Measurements from ENCODE around the gene TLR7.

TLR7 gene

GRCh38 chrX:12866451-12867377 is at the start of gene TLR7:
Gene TLR7, plus strand, starts transcription at chrX:12867072. Its CDS starts 507 bp downstream, at chrX:12867579.
- DNase-seq (ENCODE audit: insufficient read length, low spot score) (no peak), FAIRE-seq (no peak)
- TF ChIP-seq POLR2A (IDR thresholded peaks at IDR 0.05; ENCODE audit: low read depth, low read length): no peak

GRCh38 chrX:12817528-12817927 is 49.3 kb upstream of the TLR7 start:
- FAIRE-seq (no peak), DNase-seq (ENCODE audit: insufficient read length, low spot score) (no peak)
- no peak for TF ChIP-seq POLR2A (IDR thresholded peaks at IDR 0.05; ENCODE audit: low read depth, low read length)

GRCh38 chrX:12819222-12819621 is 47.6 kb upstream of the TLR7 start:
- TF ChIP-seq POLR2A (IDR thresholded peaks at IDR 0.05; ENCODE audit: low read depth, low read length): no peak
- no peak for DNase-seq (ENCODE audit: insufficient read length, low spot score)
- FAIRE-seq: no peak

- FAIRE-seq (no peak), DNase-seq (ENCODE audit: insufficient read length, low spot score) (no peak)
- TF ChIP-seq POLR2A (IDR thresholded peaks at IDR 0.05; ENCODE audit: low read depth, low read length): no peak
Observed at GRCh38 chrX:12820737-12821136, 46.1 kb upstream of the TLR7 start.

- TF ChIP-seq POLR2A (IDR thresholded peaks at IDR 0.05; ENCODE audit: low read depth, low read length): no peak
- FAIRE-seq (no peak), DNase-seq (ENCODE audit: insufficient read length, low spot score) (no peak)
Observed at GRCh38 chrX:12824944-12825343, 41.9 kb upstream of the TLR7 start.

GRCh38 chrX:12825801-12826200 is 41.1 kb upstream of the TLR7 start:
- FAIRE-seq: no peak
- TF ChIP-seq POLR2A (IDR thresholded peaks at IDR 0.05; ENCODE audit: low read depth, low read length): no peak
- no peak for DNase-seq (ENCODE audit: insufficient read length, low spot score)

- FAIRE-seq: no peak
- TF ChIP-seq POLR2A (IDR thresholded peaks at IDR 0.05; ENCODE audit: low read depth, low read length): no peak
Observed at GRCh38 chrX:12843061-12843667, 23.7 kb upstream of the TLR7 start.

GRCh38 chrX:12843668-12844279 is 23.1 kb upstream of the TLR7 start:
- TF ChIP-seq POLR2A (IDR thresholded peaks at IDR 0.05; ENCODE audit: low read depth, low read length): no peak
- FAIRE-seq: no peak
- DNase-seq (ENCODE audit: insufficient read length, low spot score): no peak

More at GRCh38 chrX:12843061-12843667, 23.7 kb upstream of the TLR7 start:
- DNase-seq (ENCODE audit: insufficient read length, low spot score): no peak

GRCh38 chrX:12844319-12844718 is 22.6 kb upstream of the TLR7 start:
- DNase-seq (ENCODE audit: insufficient read length, low spot score): no peak
- TF ChIP-seq POLR2A (IDR thresholded peaks at IDR 0.05; ENCODE audit: low read depth, low read length): no peak
- no peak for FAIRE-seq

- no peak for FAIRE-seq
- TF ChIP-seq POLR2A (IDR thresholded peaks at IDR 0.05; ENCODE audit: low read depth, low read length): no peak
Observed at GRCh38 chrX:12865359-12865758, 1.5 kb upstream of the TLR7 start.

GRCh38 chrX:12867685-12868084 is 813 bp downstream of the TLR7 start:
- no peak for TF ChIP-seq POLR2A (IDR thresholded peaks at IDR 0.05; ENCODE audit: low read depth, low read length)
- FAIRE-seq (no peak), DNase-seq (ENCODE audit: insufficient read length, low spot score) (no peak)

More at GRCh38 chrX:12865359-12865758, 1.5 kb upstream of the TLR7 start:
- DNase-seq (ENCODE audit: insufficient read length, low spot score): no peak

- DNase-seq (ENCODE audit: insufficient read length, low spot score) (no peak), FAIRE-seq (no peak)
- no peak for TF ChIP-seq POLR2A (IDR thresholded peaks at IDR 0.05; ENCODE audit: low read depth, low read length)
Observed at GRCh38 chrX:12868747-12869146, 1.9 kb downstream of the TLR7 start.

GRCh38 chrX:12871257-12871656 is 4.4 kb downstream of the TLR7 start:
- FAIRE-seq: no peak
- no peak for TF ChIP-seq POLR2A (IDR thresholded peaks at IDR 0.05; ENCODE audit: low read depth, low read length)
- no peak for DNase-seq (ENCODE audit: insufficient read length, low spot score)

- FAIRE-seq: no peak
- no peak for TF ChIP-seq POLR2A (IDR thresholded peaks at IDR 0.05; ENCODE audit: low read depth, low read length)
- DNase-seq (ENCODE audit: insufficient read length, low spot score): no peak
Observed at GRCh38 chrX:12872741-12873140, 5.9 kb downstream of the TLR7 start.
